ENCODE results near the gene TEDDM1.

Gene TEDDM1

GRCh38 chr1:182415789-182416188 lies 15.3 kb upstream of the TEDDM1 start:
- Histone ChIP-seq H3K4me1 (ENCODE audit: insufficient read depth, low read length) (no peaks in the 10 kb centered on the region), H3K9ac (ENCODE audit: low read depth, low read length) (no peak overlapping the region), H3K36me3 (ENCODE audit: insufficient read depth, low read length) (no peaks in the 10 kb centered on the region), H3K9me3 (ENCODE audit: control insufficient read depth, insufficient read depth, low read length) (no peaks in the 10 kb centered on the region)

- H3K9me3 ChIP-seq (ENCODE audit: control insufficient read depth, insufficient read depth, low read length) = no peaks in the 10 kb centered on the region
- H3K4me1 ChIP-seq (ENCODE audit: insufficient read depth, low read length) = peaks cover 2% of the 10 kb centered on the region; the same call in 1 of the 2 replicates
- no peaks in the 10 kb centered on the region for H3K36me3 ChIP-seq (ENCODE audit: insufficient read depth, low read length)
- H3K9ac ChIP-seq (ENCODE audit: low read depth, low read length) = no peak overlapping the region
Measured at GRCh38 chr1:182413969-182414368, 13.5 kb upstream of the TEDDM1 start.

GRCh38 chr1:182413486-182413885 lies 13.0 kb upstream of the TEDDM1 start:
- Histone ChIP-seq H3K36me3 (ENCODE audit: insufficient read depth, low read length) (no peaks in the 10 kb centered on the region), H3K9me3 (ENCODE audit: control insufficient read depth, insufficient read depth, low read length) (no peaks in the 10 kb centered on the region), H3K4me1 (ENCODE audit: insufficient read depth, low read length) (peaks cover 3% of the 10 kb centered on the region; the same call in 1 of the 2 replicates), H3K9ac (ENCODE audit: low read depth, low read length) (no peak overlapping the region)

- H3K4me1 ChIP-seq (ENCODE audit: insufficient read depth, low read length) = peaks cover 3% of the 10 kb centered on the region; the same call in 1 of the 2 replicates
- no peak overlapping the region for H3K9ac ChIP-seq (ENCODE audit: low read depth, low read length)
- peaks cover 2% of the 10 kb centered on the region; the same call in 1 of the 2 replicates for H3K9me3 ChIP-seq (ENCODE audit: control insufficient read depth, insufficient read depth, low read length)
- H3K36me3 ChIP-seq (ENCODE audit: insufficient read depth, low read length) = no peaks in the 10 kb centered on the region
Measured at GRCh38 chr1:182410620-182411273, 10.3 kb upstream of the TEDDM1 start.

GRCh38 chr1:182410138-182410537 lies 9.7 kb upstream of the TEDDM1 start:
- H3K4me1 ChIP-seq (ENCODE audit: insufficient read depth, low read length) = peaks cover 3% of the 10 kb centered on the region; the same call in 1 of the 2 replicates
- H3K9ac ChIP-seq (ENCODE audit: low read depth, low read length) = no peak overlapping the region
- H3K9me3 ChIP-seq (ENCODE audit: control insufficient read depth, insufficient read depth, low read length) = peaks cover 2% of the 10 kb centered on the region; the same call in 1 of the 2 replicates
- H3K36me3 ChIP-seq (ENCODE audit: insufficient read depth, low read length) = no peaks in the 10 kb centered on the region

GRCh38 chr1:182408435-182409075 lies 8.1 kb upstream of the TEDDM1 start:
- peaks cover 3% of the 10 kb centered on the region; the same call in 1 of the 2 replicates for H3K4me1 ChIP-seq (ENCODE audit: insufficient read depth, low read length)
- no peaks in the 10 kb centered on the region for H3K36me3 ChIP-seq (ENCODE audit: insufficient read depth, low read length)
- no peak overlapping the region for H3K9ac ChIP-seq (ENCODE audit: low read depth, low read length)

GRCh38 chr1:182407724-182408123 lies 7.3 kb upstream of the TEDDM1 start:
- no peak overlapping the region for H3K9ac ChIP-seq (ENCODE audit: low read depth, low read length)
- peaks cover 2% of the 10 kb centered on the region; the same call in 1 of the 2 replicates for H3K9me3 ChIP-seq (ENCODE audit: control insufficient read depth, insufficient read depth, low read length)
- H3K4me1 ChIP-seq (ENCODE audit: insufficient read depth, low read length) = peaks cover 3% of the 10 kb centered on the region; the same call in 1 of the 2 replicates
- H3K36me3 ChIP-seq (ENCODE audit: insufficient read depth, low read length) = no peaks in the 10 kb centered on the region

More at GRCh38 chr1:182408435-182409075, 8.1 kb upstream of the TEDDM1 start:
- peaks cover 2% of the 10 kb centered on the region; the same call in 1 of the 2 replicates for H3K9me3 ChIP-seq (ENCODE audit: control insufficient read depth, insufficient read depth, low read length)

GRCh38 chr1:182406012-182406411 lies 5.5 kb upstream of the TEDDM1 start:
- no peaks in the 10 kb centered on the region for H3K36me3 ChIP-seq (ENCODE audit: insufficient read depth, low read length)
- peaks cover 3% of the 10 kb centered on the region; the same call in 1 of the 2 replicates for H3K4me1 ChIP-seq (ENCODE audit: insufficient read depth, low read length)
- no peak overlapping the region for H3K9ac ChIP-seq (ENCODE audit: low read depth, low read length)
- peaks cover 2% of the 10 kb centered on the region; the same call in 1 of the 2 replicates for H3K9me3 ChIP-seq (ENCODE audit: control insufficient read depth, insufficient read depth, low read length)

- H3K9ac ChIP-seq (ENCODE audit: low read depth, low read length) = no peak overlapping the region
- H3K9me3 ChIP-seq (ENCODE audit: control insufficient read depth, insufficient read depth, low read length) = peaks cover 2% of the 10 kb centered on the region; the same call in 1 of the 2 replicates
- no peaks in the 10 kb centered on the region for H3K36me3 ChIP-seq (ENCODE audit: insufficient read depth, low read length)
- peaks cover 3% of the 10 kb centered on the region; the same call in 1 of the 2 replicates for H3K4me1 ChIP-seq (ENCODE audit: insufficient read depth, low read length)
Measured at GRCh38 chr1:182405578-182405977, 5.1 kb upstream of the TEDDM1 start.

GRCh38 chr1:182404781-182405180 lies 4.3 kb upstream of the TEDDM1 start:
- H3K9me3 ChIP-seq (ENCODE audit: control insufficient read depth, insufficient read depth, low read length) = peaks cover 2% of the 10 kb centered on the region; the same call in 1 of the 2 replicates
- H3K36me3 ChIP-seq (ENCODE audit: insufficient read depth, low read length) = no peaks in the 10 kb centered on the region
- peaks cover 3% of the 10 kb centered on the region; the same call in 1 of the 2 replicates for H3K4me1 ChIP-seq (ENCODE audit: insufficient read depth, low read length)
- no peak overlapping the region for H3K9ac ChIP-seq (ENCODE audit: low read depth, low read length)

- Histone ChIP-seq H3K36me3 (ENCODE audit: insufficient read depth, low read length) (no peaks in the 10 kb centered on the region), H3K9ac (ENCODE audit: low read depth, low read length) (no peak overlapping the region), H3K4me1 (ENCODE audit: insufficient read depth, low read length) (0 out of 2 replicates have a peak, but pooled peaks cover 1% of the 10 kb centered on the region), H3K9me3 (ENCODE audit: control insufficient read depth, insufficient read depth, low read length) (no peaks in the 10 kb centered on the region)
Measured at GRCh38 chr1:182397653-182398393, 2.6 kb downstream of the TEDDM1 start.

GRCh38 chr1:182395906-182396305 lies 4.6 kb downstream of the TEDDM1 start:
- H3K4me1 ChIP-seq (ENCODE audit: insufficient read depth, low read length) = 0 out of 2 replicates have a peak, but pooled peaks cover 5% of the 10 kb centered on the region

GRCh38 chr1:182394055-182394775 lies 6.3 kb downstream of the TEDDM1 start:
- Histone ChIP-seq H3K9ac (ENCODE audit: low read depth, low read length) (no peak overlapping the region), H3K9me3 (ENCODE audit: control insufficient read depth, insufficient read depth, low read length) (no peaks in the 10 kb centered on the region), H3K4me1 (ENCODE audit: insufficient read depth, low read length) (peaks cover 5% of the 10 kb centered on the region; the same call in 1 of the 2 replicates), H3K36me3 (ENCODE audit: insufficient read depth, low read length) (no peaks in the 10 kb centered on the region)

More at GRCh38 chr1:182395906-182396305, 4.6 kb downstream of the TEDDM1 start:
- H3K9ac ChIP-seq (ENCODE audit: low read depth, low read length) = no peak overlapping the region
- H3K36me3 ChIP-seq (ENCODE audit: insufficient read depth, low read length) = no peaks in the 10 kb centered on the region
- H3K9me3 ChIP-seq (ENCODE audit: control insufficient read depth, insufficient read depth, low read length) = no peaks in the 10 kb centered on the region
